Cardiac septum (tissue), 1 donor: ENCODE data around the gene COQ4. TPM values are rescaled to one million over a fixed set of nuclear protein-coding genes. Genes with fewer than 3 reads are reported as not detected.
"Not testable (repeated sequence)": the region's sequence is repeated elsewhere in the genome, so short reads cannot be mapped to it uniquely, and the experiment has no call there.

Experiments
- DNase-seq: peaks from one replicate; pipeline ENCODE4 v3.0.0-alpha.2; 2020; ENCODE audit warnings: low spot score
- intact Hi-C: fragments of 100-400 bp; cut with DNase I; formaldehyde crosslinking; loops from one replicate; pipeline ENCODE4 v1.14.0; 2022
- long read RNA-seq: library from polyadenylated mRNA; unstranded; transcript quantifications from one replicate; pipeline ENCODE4 v2.0.0, GENCODE V29; 2021
- total RNA-seq: library from RNA; stranded (reverse); fragmentation: NEBNext Ultra II Directional; extraction: Animal tissue kit (Norgen Biotek cat#: 25700); gene quantifications from one replicate; pipeline ENCODE4 v1.2.1, GENCODE V29; 2021
- donor health status: DM: no; HTN: no; CAD: no.

Gene COQ4
- total RNA-seq, result 25.9 TPM
- long read RNA-seq, transcript COQ4-201 (7 exons, 1,548 nt), result major isoform, 19 of 28 reads
- long read RNA-seq, partial matches to known transcripts, result 1 of 28 reads
- long read RNA-seq, other reads (novel, unspliced or antisense), result 4 of 28 reads

DNA sequence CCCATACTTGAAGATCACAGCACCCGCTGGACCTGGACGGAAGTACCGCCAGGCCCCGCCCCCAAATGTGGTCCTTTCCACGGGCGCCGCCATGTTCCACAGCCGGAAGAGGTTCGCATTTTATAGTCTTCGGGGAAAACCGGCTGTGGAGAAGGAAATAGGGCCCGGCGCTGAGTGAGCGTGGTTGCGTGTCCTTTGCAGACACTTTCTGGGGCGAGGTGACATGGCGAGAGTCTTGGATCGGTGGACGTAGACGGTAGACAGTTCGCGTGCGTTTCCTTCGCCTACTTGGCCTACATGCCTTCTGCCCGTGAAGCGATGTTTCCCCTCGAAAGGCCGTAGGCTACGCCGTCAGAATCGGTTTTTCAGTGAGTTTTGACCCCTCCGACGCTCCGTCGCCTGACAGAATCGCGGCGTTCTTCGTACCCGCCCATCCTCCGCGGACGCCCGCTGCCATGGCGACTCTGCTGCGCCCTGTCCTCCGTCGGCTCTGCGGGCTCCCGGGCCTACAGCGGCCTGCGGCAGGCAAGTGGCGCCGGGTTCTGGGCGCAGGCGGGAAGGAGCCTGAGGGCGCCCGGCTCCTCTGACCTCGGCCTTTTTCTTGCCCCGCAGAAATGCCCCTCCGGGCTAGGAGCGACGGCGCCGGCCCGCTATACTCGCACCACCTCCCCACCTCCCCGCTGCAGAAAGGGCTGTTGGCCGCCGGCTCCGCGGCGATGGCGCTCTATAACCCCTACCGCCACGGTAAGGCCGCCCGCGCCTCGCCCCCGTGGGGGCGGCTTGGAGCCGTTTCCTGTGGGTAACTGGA lies at the start of gene COQ4, which contains the start of gene TRUB2:
Gene COQ4, plus strand, starts transcription at position 436 of the 808 bp plus-strand sequence. Its CDS starts 20 bp downstream, at position 456.
Gene TRUB2, minus strand, starts transcription at position 44 of the 808 bp plus-strand sequence. Its CDS starts 39 bp downstream, at position 5.
- intact Hi-C loops, result loop anchor here (5.0 kb wide), 1 partner anchor 45 kb away; the partner anchor contains the start of genes GOLGA2 and SWI5
- peak; percentile 95 for DNase-seq

DNA sequence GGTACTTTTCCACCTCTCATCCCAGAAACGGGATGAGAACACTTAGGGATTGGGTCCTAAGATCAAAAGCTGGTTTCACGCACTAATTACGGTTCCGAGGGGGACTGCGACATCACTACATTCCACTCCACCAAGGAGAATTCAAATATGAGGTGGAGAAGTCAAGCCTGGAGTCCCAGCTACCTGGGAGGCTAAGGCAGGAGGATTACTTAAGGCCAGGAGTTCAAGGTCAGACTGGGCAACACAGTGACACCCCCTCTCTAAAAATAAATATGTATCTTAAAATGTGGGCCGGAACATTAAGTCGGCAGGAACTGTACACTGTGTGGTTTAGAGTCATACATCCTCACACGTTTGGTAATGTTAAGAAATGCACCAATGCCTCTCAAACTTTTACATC lies 48.4 kb upstream of the COQ4 start:
- DNase-seq, result no peak
- intact Hi-C loops, result loop anchor here (10.0 kb wide), 1 partner anchor 79 kb away; the partner anchor contains the start of gene CIZ1

DNA sequence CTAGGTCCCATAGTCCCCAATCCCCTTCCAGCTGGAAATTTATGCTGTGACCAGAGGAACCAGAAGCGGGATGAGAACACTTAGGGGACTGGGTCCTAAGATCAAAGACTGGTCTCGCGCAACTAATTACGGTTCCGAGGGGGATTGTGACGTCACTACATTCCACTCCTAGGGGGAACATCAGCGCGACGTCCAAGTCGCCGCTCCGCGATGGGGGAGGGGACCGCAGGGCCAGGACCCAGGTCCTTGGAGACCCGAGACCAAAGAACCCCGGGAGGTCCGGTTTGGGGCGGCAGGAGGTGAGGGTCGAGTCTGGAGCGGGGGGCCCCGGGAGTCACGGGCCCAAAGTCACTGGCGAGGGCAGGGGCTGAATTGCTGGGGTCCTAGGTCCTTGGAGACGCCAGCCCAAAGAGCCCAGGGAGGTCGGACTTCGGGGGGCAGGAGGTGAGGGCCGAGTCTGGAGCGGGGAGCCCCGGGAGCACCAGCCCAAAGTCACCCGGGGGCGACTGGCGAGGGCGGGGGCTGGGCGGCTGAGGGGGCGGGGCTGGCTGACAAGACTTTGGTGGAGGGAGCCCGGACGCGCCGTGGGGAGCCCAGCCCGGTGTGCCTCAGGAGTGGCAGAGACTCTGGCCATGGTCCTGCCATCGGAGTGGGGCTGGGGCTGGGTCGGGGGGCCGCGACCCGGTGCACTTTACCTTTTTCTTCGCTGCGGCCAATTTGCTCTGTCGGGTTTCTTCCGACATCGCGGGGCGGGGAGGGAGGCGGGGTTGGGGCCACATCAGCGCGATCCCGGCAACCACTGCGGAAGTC lies 47.2 kb upstream of the COQ4 start, which contains the start of gene GOLGA2:
Gene GOLGA2, minus strand, starts transcription at position 810 of the 810 bp plus-strand sequence. Its CDS starts 31 bp downstream, at position 779.
- no peak for DNase-seq
- intact Hi-C loops, result loop anchor here (5.0 to 10.0 kb wide), 2 partner anchors 47 to 81 kb away; partner anchors contain the start of genes CIZ1, COQ4 and TRUB2

DNA sequence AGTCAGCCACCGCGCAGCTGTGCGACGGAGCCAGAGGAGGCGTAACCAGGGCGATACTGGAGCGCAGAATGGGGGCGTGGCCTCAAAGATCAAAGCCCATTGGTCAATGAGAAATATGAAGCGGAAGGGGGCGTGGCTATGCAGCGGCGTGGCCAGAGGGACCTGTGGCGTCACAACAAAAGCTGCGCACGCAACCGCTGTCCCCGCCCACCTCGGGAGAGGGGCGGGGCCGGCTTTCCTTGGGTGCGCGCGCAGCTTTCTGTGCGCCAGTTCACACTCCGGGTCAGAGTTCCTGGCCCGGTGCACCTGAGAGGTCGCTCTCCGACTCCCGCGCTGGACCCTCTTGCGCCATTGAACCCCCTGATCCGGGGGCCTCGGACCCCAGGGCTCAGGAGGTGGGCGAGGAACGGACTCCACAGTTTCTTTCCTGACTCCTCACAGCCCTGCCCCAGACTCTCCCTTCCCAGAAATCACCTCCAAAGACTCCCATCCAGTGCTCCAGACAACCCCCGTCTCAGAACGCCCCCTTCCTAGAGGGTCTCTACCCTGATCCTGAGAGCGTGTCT lies 46.5 kb upstream of the COQ4 start, which contains the start of gene SWI5:
Gene SWI5, plus strand, starts transcription at position 269 of the 566 bp plus-strand sequence.
- peak; percentile 100 for DNase-seq
- intact Hi-C loops, result loop anchor here (5.0 to 10.0 kb wide), 2 partner anchors 46 to 81 kb away; partner anchors contain the start of genes CIZ1, COQ4 and TRUB2

DNA sequence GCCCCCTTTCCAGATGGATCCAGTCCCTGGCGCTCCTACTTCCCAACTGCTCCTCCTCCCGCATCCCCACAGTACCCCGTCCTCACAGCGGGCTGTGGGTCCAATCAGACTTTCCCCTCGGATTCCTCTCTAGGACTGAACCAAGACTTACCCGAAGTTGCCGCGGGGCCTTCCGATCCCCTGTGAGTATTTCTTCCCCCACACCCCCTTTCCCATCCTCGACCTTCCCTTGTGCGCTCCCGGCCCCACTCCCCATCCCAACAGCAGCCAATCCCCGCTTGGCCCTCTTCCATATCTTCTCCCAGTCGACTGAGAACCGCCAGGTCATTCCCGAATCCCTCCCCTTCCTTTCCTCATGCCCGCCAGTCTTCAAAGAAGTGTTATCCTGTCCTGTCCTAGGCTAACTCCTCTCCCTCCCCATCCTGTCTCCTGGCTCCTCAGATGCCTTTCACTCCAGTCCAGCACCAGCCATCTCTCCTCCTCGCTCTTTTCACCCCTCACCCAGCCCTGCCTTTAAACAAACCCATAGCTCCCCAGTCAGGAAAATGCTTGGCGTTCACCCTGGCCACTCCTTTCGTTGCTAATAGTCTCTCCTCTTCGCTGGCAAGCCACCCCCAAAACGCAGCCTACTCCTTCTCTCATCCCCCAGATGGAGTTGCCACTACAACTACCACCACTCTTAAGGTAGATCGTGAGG lies 45.9 kb upstream of the COQ4 start:
- intact Hi-C loops, result loop anchor here (5.0 to 10.0 kb wide), 2 partner anchors 46 to 82 kb away; partner anchors contain the start of genes CIZ1, COQ4 and TRUB2
- no peak for DNase-seq

DNA sequence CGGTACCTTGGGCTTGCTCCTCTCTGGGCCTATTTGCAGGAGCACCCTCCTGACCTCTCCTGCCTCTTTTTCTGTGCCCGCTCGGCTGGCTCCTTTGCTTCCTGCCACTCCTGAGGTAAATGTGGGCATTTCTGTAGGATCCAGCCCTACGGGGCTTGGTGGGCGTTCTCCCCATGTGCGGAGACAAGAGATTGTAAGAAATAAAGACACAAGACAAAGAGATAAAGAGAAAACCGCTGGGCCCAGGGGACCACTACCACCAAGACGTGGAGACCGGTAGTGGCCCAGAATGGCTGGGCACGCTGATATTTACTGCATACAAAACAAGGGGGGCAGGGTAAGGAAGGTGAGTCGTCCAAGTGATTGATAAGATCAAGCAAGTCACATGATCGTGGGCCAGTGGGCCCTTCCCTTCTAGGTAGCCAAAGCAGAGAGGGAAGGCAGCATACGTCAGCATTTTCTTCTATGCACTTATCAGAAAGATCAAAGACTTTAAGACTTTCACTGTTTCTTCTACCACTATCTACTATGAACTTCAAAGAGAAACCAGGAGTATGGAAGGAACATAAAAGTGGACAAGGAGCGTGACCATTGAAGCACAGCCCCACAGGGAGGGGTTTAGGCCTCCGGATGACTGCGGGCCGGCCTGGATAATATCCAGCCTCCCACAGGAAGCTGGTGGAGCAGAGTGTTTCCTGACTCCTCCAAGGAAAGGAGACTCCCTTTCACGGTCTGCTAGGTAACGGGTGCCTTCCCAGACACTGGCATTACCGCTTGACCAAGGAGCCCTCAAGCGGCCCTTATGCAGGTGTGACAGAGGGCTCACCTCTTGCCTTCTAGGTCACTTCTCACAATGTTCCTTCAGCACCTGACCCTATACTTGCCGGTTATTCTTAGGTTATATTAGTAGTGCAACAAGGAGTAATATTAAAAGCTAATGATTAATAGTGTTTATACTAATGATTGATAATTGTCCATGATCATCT lies 43.3 kb upstream of the COQ4 start:
- intact Hi-C loops, result loop anchor here (5.0 to 10.0 kb wide), 2 partner anchors 43 to 85 kb away; partner anchors contain the start of genes CIZ1, COQ4 and TRUB2
- DNase-seq, result not testable (repeated sequence)

DNA sequence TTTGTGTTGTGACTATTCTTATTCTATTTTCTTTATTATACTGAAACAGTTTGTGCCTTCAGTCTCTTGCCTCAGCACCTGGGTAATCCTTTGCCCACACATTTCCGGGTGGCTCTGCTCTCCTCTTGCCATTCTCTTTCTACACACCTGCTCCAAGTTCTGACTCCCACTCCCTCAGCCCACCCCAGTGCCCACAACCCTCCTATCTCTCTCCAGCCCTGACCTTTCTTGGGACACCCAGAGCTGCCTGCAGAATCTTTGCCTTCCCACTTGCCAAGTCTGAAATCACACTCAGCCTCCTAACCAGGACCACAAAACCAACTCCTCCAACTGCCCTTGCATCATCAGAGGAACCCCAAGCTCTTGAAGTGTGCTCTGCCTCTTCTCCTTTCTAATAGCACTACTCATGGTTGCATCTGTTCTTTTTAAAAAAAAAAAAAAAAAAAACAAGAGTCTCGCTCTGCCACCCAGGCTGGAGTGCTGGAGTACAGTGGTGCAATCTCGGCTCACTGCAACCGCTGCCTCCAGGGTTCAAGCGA lies 42.5 kb upstream of the COQ4 start:
- intact Hi-C loops, result no loop called here
- no peak for DNase-seq

DNA sequence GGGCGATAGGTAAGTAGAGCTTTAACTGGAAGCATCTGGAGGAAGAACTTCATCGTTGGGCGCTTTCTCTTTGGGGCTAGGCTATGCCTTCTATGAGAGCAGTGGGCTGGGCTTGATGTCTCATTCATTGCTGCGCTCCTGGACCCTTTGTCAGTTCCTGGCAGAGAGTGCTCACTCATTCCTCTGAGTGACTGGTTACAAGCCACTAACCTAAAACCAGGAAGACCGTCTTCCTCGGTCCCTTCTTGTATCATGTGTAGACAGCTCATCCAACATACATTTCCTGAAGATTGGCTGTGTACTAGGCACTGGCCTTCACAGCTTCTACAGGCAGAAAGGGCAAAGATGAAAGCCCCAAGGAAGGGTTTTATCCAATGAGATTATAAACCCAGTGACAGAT lies 40.1 kb upstream of the COQ4 start:
- no peak for DNase-seq
- intact Hi-C loops, result no loop called here

DNA sequence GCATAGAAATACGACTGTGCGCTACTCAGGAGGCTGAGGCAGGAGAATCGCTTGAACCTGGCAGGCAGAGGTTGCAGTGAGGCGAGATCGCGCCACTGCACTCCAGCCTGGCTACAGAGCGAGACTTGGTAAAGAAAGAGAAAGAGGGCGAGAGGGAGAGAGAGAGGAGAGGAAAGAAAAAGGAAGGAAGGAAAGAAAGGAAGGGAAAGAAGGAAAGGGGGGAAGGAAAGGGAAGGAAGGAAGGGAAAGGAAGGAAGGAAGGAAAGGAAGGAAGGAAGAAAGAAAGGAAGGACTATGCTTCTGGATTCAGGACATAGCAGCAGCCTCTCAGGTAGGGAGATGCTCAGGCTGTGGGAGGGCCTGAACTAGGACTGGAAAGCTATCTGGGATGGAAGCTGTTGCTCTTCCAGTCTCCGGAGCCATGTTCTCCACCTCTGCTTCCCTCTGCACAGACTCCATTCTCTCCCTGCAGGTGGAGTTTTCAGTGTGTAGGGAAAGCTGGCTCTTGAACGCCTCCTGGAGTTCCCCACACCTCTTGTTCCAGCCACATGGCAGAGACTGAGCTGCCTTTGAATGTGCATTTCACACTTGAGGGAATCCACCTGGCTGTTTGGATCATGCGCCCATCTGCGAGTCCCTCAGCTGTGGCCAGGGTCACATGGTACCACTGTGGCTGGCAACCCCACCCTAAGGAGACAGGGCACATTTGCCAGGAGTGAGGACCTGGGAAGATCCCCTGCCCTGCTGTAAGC lies 37.4 kb upstream of the COQ4 start:
- no peak for DNase-seq
- intact Hi-C loops, result no loop called here

DNA sequence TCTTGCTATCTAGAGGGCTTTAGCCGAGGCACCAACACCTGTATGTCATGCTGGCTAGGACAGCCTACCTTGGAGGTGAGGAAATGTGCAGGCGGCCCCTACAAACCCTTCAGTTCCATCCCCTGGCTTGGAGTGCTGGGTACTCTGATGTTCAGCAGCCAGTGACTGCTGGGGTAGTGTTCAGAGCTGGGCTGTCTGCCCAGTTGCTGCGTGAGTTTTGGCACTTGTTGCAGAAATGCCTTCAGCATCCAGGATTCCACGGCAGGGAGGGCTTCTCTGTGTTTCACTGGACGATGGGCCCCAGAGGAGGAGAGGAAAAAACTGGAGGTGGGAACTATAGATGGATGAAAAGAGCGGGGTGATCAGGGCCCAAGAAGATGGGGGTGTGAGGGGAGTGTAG lies 36.2 kb upstream of the COQ4 start:
- intact Hi-C loops, result no loop called here
- DNase-seq, result peak; percentile 77

DNA sequence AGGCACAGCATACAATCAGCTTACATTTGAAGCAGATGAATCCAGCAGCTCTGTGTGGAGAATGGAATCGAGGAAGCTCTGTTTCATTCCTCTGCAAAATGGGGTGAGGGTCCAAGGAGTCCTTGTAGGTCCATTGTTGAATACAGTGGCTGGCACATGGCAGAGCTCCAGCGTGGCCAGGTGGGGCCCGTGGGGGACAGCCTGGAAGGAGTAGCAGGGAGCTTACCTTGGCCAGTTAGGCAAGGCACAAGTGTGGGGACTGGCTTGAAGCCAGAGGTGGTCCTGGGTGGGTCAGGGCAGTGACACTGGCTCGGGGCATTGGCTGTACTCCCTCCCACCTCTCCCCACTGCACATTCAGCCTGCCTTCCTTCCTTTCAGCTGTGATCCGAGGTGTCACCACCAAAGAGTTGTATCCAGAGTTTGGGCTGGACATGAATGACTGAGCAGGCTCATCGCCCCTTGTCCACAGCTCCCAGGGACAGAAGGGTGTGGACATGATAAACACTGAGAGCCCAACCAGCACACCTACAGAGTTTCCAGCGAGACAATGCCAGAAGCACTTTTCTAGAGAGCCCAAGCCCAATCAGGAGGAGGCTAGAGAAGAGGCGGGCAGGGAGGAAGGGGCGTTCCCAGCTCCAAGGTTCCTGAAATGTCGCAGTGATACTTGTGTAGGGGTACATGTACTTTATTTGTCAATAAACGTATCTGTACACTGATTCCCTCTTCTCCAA lies 34.2 kb upstream of the COQ4 start:
- no peak for DNase-seq
- intact Hi-C loops, result no loop called here

DNA sequence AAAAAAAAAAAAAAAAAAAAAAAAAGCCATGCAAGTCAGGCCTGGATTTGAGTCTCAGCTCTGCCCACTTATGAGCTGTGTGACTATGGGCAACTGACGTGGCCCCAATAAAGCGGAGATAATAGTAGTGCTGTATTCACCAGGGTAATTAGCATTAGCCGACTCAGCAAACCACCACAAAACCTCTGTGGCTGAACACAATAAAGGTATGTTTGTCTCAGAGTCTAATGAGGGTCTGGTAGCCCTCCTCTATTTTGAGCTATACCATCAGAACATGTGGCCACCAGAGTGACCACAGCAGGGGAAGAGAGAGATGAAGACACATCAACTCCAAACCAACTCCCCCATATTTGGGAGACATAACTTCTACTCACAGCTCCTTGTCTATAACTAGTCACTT lies 30.6 kb upstream of the COQ4 start:
- DNase-seq, result no peak
- intact Hi-C loops, result no loop called here

DNA sequence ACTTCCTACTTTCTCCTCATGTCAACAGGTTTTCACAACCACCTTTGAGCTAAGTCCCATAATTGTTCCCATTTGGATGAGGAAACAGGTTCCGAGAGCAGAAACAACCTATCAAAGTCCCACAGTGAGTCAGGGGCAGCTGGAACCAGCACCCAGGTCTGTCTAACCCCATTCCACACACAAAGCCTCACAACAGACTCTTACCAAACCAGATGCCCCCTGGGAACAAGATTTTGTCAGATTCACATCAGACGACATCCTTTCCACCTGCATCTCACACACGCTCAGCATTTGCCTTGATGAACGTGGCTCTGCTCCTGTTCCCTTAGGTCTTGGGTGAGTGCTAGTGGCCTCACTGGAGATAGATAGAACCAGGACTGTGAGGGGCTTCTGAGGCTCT lies 29.5 kb upstream of the COQ4 start:
- no peak for DNase-seq
- intact Hi-C loops, result no loop called here

DNA sequence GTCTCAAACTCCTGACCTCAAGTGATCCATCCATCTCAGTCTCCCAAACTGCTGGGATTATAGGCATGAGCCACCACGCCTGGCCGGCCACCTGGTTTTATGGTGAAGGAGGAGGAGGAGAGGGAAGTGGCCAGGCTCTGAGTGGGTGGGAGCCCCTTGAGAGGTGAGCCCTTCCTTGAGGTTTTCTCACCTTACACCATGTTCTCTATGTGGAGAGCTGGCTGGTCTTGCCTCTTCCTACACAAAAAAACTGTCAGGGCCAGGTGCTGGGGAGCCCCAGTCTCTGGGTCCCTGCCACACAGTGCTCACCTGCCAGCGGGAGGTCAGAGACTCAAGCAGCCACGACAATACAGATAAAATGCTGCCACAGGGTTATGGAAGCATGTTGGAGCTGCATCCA lies 28.5 kb upstream of the COQ4 start:
- intact Hi-C loops, result no loop called here
- DNase-seq, result no peak

DNA sequence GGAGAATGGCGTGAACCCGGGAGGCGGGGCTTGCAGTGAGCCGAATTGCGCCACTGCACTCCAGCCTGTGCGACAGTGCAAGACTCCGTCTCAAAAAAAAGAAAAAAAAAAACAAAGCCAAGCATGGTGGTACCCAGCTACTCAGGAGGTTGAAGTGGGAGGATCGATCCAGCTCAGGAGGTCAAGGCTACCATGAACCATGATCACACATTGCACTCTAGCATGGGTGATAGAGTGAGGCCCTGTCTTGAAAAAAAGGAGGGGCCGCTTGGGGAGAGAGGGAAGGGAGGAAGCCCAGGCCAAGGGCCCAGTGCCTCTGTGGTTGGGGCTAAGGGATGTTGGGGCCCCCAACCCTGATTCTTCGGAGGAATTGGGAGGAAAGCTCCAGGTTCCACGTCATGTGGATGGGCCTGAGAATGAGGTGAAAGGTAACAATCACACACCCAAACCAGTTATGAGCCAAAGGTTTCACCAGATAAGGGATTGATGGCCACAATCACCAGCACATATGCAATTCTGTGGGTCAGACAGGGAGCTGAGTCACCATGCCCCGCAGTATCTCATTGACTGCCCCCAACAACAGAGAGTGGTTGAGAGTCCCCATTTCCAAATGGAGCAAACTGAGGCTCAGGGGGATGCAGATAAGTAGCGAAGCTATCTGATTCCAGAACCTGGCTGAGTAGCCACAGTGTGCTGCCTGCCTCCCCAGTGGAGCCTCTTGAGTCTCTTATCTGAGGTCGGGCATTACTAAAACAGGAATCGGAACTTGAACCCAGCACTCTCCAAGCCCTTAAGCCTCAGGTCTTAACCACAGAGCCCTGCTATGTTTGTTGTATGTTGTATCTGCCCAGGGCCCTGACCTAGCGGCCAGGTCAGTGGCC lies 26.1 kb upstream of the COQ4 start:
- DNase-seq, result no peak
- intact Hi-C loops, result loop anchor here (5.0 kb wide), 1 partner anchor 121 kb away; no protein-coding TSS in a partner anchor
